ENCODE data around the gene EBNA1BP2.

DNA sequence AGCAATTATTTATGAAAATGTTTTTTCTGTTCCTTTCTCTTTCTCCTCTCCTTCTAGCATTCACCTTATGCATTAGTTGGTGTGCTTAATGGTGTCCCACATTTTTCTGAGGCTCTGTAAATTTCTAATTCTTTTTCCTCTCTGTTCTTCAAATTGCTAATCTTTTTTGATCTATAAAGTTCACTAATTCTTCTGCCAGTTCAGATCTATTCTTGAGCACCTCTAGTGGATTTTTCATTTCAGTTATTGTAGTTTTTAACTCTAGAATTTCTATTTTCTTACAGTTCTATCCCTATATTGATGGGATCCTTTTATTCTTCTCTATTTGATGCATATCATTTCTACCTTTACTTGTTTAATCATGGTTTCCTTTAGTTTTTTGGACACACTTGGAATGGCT lies 22.4 kb upstream of the EBNA1BP2 start:
- TF ChIP-seq, protein P1, sequence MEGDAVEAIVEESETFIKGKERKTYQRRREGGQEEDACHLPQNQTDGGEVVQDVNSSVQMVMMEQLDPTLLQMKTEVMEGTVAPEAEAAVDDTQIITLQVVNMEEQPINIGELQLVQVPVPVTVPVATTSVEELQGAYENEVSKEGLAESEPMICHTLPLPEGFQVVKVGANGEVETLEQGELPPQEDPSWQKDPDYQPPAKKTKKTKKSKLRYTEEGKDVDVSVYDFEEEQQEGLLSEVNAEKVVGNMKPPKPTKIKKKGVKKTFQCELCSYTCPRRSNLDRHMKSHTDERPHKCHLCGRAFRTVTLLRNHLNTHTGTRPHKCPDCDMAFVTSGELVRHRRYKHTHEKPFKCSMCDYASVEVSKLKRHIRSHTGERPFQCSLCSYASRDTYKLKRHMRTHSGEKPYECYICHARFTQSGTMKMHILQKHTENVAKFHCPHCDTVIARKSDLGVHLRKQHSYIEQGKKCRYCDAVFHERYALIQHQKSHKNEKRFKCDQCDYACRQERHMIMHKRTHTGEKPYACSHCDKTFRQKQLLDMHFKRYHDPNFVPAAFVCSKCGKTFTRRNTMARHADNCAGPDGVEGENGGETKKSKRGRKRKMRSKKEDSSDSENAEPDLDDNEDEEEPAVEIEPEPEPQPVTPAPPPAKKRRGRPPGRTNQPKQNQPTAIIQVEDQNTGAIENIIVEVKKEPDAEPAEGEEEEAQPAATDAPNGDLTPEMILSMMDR (IDR thresholded peaks at IDR 0.05): no peak
- TF ChIP-seq POLR2A (IDR thresholded peaks at IDR 0.05): no peak
